Heart right ventricle (tissue), 16 donors: ENCODE measurements around the gene NELL2. TPM values are rescaled to one million over a fixed set of nuclear protein-coding genes. Genes with fewer than 3 reads are reported as not detected.

ENCODE experiments used
- ATAC-seq, 8 donors: fragments of 200-7000 bp; cut with Tn5 transposase; one replicate each; pipeline ENCODE4 v1.9.1; 2020; ENCODE audit warnings: mild to moderate bottlenecking in 8 of 8, moderate library complexity in 8 of 8, moderate number of reproducible peaks in 1 of 8
- DNase-seq, 2 donors: peaks; one replicate each; pipeline ENCODE4 v3.0.0-alpha.2; 2020
- H3K27ac ChIP-seq, 10 donors: fragments of 200-600 bp; sonication (generic) in 2 of 10; one replicate each; pipeline versions ENCODE4 v1.5.0 to v1.8.0; 2020 to 2022; ENCODE audit warnings: mild to moderate bottlenecking in 3 of 10
- H3K27me3 ChIP-seq, 7 donors: fragments of 200-600 bp; one replicate each; pipeline ENCODE4 v1.8.0; 2021 to 2022; ENCODE audit warnings: mild to moderate bottlenecking in 2 of 7
- H3K36me3 ChIP-seq, 9 donors: fragments of 200-600 bp; sonication (generic) in 1 of 9; one replicate each; pipeline versions ENCODE4 v1.5.0 to v1.8.0; 2020 to 2022; ENCODE audit warnings: mild to moderate bottlenecking in 2 of 9
- H3K4me1 ChIP-seq, 9 donors: fragments of 200-600 bp; sonication (generic) in 1 of 9; one replicate each; pipeline versions ENCODE4 v1.5.0 to v1.8.0; 2020 to 2022; ENCODE audit warnings: mild to moderate bottlenecking in 4 of 9
- H3K4me3 ChIP-seq, 10 donors: fragments of 200-600 bp; sonication (generic) in 2 of 10; one replicate each; pipeline versions ENCODE4 v1.5.0 to v1.8.0; 2020 to 2022; ENCODE audit warnings: mild to moderate bottlenecking in 7 of 10, moderate library complexity in 2 of 10
- H3K9me3 ChIP-seq, 11 donors: fragments of 200-600 bp in 10 of 11; sonication (generic) in 2 of 11; one replicate each; pipeline versions ENCODE4 v1.5.0 to v1.8.0; 2013 to 2022; ENCODE audit warnings: mild to moderate bottlenecking in 2 of 11, control low read depth in 1 of 11, moderate library complexity in 1 of 11
- WGBS, 2 donors: extraction: QIAGEN DNeasy Blood & Tissue Kit; methylation state at CpG; one replicate each; pipeline ENCODE4 v1.1.7; 2013; ENCODE audit warnings: inconsistent platforms in 1 of 2; 5-methylcytosine and 5-hydroxymethylcytosine counted together
- intact Hi-C, 10 donors: fragments of 100-400 bp; cut with DNase I; formaldehyde crosslinking; loops; one replicate each; pipeline versions ENCODE4 v1.11.1 to v1.14.2; 2022
- polyA plus RNA-seq, 2 donors: library from polyadenylated mRNA; stranded (reverse); fragments of 200-250 nt; gene quantifications; one replicate each; pipeline ENCODE4 v1.2.3, GENCODE V29; 2013
- total RNA-seq, 10 donors: library from RNA; stranded (reverse); fragmentation: NEBNext Ultra II Directional in 3 of 10; extraction: Animal tissue kit (Norgen Biotek cat#: 25700) in 3 of 10; gene quantifications; one replicate each; pipeline versions ENCODE4 v1.2.1 to v1.2.4, GENCODE V29; 2021 to 2023
- TF ChIP-seq, protein P1 (sequence below), 9 donors: fragments of 200-600 bp; sonication (generic) in 2 of 9; IDR thresholded peaks; one replicate each; pipeline versions ENCODE4 v1.5.0 to v1.8.0; 2021 to 2022; ENCODE audit warnings: antibody characterized with exemption in 9 of 9, mild to moderate bottlenecking in 5 of 9, moderate library complexity in 1 of 9
- donor health status: Arrhythmogenic right ventricular cardiomyopathy.
- donor health status: ischemic (EF 13 %, LVEDD 7.1; RV severe dilation, severe dysfunction).
- donor health status: healthy with polysubstance abuse.
- donor health status: DM: no; HTN: yes; CAD: no.
- donor health status: DM: no; HTN: no; CAD: no.
- donor health status: ischemic (EF 25% LVEDD 6.9; RV normal size, moderate dysfunction).
- donor health status: ischemic (EF 25% LVEDD 5.7; RV mildly dilated, moderate dysfunction).
- donor health status: healthy.
- donor health status: DM: yes; HTN: yes; CAD: no.
- donor health status: Ischemic cardiomyopathy.
- donor health status: ischemic (EF 35%, LVEDD 5.7; RV mildly dilated, moderate dysfunction).
- donor health status: nonischemic (EF 11% LVEDD 7.7; RV severe dilation, severe dysfunction).
- donor health status: DM: yes; HTN: yes; CAD: no.
- donor health status: PGD.
- donor health status: ischemic (EF 29% LVEDD 5.4; RV normal size, mild dysfunction).
- donor health status: nonischemic (EF 23%, LVEDD 6.1; RV moderate dilation, normal function).

The NELL2 gene
- total and polyA plus RNA-seq, 12 donors, result 0.06 to 2.8 (median 0.46) TPM; not detected in 3

- Histone ChIP-seq H3K9me3 (peaks cover 0 to 76% (median 24%) of the 10 kb centered on the region in 11 donors), H3K4me3 (no peak overlapping the region), H3K36me3 (no peaks in the 10 kb centered on the region), H3K4me1 (no peaks in the 10 kb centered on the region), H3K27ac (no peak overlapping the region), H3K27me3 (no peaks in the 10 kb centered on the region)
- DNase-seq (no peak), ATAC-seq (no peak)
- intact Hi-C loops, result no loop called here
- WGBS, 2 donors, result 53 to 69% methylated on average over 1 of the region's 1 CpG
- TF ChIP-seq, protein P1, sequence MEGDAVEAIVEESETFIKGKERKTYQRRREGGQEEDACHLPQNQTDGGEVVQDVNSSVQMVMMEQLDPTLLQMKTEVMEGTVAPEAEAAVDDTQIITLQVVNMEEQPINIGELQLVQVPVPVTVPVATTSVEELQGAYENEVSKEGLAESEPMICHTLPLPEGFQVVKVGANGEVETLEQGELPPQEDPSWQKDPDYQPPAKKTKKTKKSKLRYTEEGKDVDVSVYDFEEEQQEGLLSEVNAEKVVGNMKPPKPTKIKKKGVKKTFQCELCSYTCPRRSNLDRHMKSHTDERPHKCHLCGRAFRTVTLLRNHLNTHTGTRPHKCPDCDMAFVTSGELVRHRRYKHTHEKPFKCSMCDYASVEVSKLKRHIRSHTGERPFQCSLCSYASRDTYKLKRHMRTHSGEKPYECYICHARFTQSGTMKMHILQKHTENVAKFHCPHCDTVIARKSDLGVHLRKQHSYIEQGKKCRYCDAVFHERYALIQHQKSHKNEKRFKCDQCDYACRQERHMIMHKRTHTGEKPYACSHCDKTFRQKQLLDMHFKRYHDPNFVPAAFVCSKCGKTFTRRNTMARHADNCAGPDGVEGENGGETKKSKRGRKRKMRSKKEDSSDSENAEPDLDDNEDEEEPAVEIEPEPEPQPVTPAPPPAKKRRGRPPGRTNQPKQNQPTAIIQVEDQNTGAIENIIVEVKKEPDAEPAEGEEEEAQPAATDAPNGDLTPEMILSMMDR (IDR thresholded peaks at IDR 0.05), result no peak
Measured at GRCh38 chr12:44728566-44728965, 147.5 kb downstream of the NELL2 start.

- H3K4me3 ChIP-seq, result no peak overlapping the region
- DNase-seq, result no peak
- TF ChIP-seq, protein P1 (IDR thresholded peaks at IDR 0.05), result no peak
- no peak overlapping the region for H3K27ac ChIP-seq
- whole genome bisulfite sequencing, 2 donors, result 60 to 71% methylated on average over 2 of the region's 2 CpGs
- no peak for ATAC-seq
- intact Hi-C loops, result no loop called here
- no peaks in the 10 kb centered on the region for H3K36me3 ChIP-seq
- no peaks in the 10 kb centered on the region for H3K27me3 ChIP-seq
- H3K9me3 ChIP-seq, result peaks cover 0 to 14% (median 0%) of the 10 kb centered on the region in 11 donors
- no peaks in the 10 kb centered on the region for H3K4me1 ChIP-seq
Measured at GRCh38 chr12:44720265-44720664, 155.8 kb downstream of the NELL2 start.

GRCh38 chr12:44717612-44718011 lies 158.5 kb downstream of the NELL2 start:
- no peaks in the 10 kb centered on the region for H3K9me3 ChIP-seq
- WGBS, 2 donors, result 65 to 78% methylated on average over 2 of the region's 2 CpGs
- intact Hi-C loops, result no loop called here

GRCh38 chr12:44716711-44717110 lies 159.4 kb downstream of the NELL2 start:
- no peak overlapping the region for H3K4me3 ChIP-seq
- DNase-seq (no peak), ATAC-seq (no peak)
- no peaks in the 10 kb centered on the region for H3K27me3 ChIP-seq
- H3K9me3 ChIP-seq, result no peaks in the 10 kb centered on the region
- H3K36me3 ChIP-seq, result no peaks in the 10 kb centered on the region
- H3K4me1 ChIP-seq, result no peaks in the 10 kb centered on the region
- WGBS, 2 donors, result 82 to 84% methylated on average over 2 of the region's 2 CpGs
- no peak overlapping the region for H3K27ac ChIP-seq
- intact Hi-C loops, result no loop called here
- TF ChIP-seq, protein P1 (IDR thresholded peaks at IDR 0.05), result no peak

More at GRCh38 chr12:44717612-44718011, 158.5 kb downstream of the NELL2 start:
- Histone ChIP-seq H3K27me3 (no peaks in the 10 kb centered on the region), H3K4me3 (no peak overlapping the region), H3K27ac (no peak overlapping the region), H3K36me3 (no peaks in the 10 kb centered on the region), H3K4me1 (no peaks in the 10 kb centered on the region)
- TF ChIP-seq, protein P1 (IDR thresholded peaks at IDR 0.05), result no peak
- ATAC-seq (no peak), DNase-seq (no peak)
